Mesenchymal stem cell (in vitro differentiated cells and primary cell): ENCODE data around the gene SSC5D.

Experiments
- DNase-seq: peaks from one replicate; pipeline ENCODE4 v3.0.0-alpha.2; 2013
- H2AFZ ChIP-seq: one replicate; pipeline ENCODE4 v1.6.1; 2013; ENCODE audit warnings: low read depth, mild to moderate bottlenecking, control low read depth, inconsistent platforms, low read length, moderate library complexity
- H2AK5ac ChIP-seq: 2 replicates; pipeline ENCODE4 v1.6.1; 2013; ENCODE audit warnings: low read length, moderate library complexity, mild to moderate bottlenecking, inconsistent platforms; ENCODE audit not compliant: severe bottlenecking
- H2BK120ac ChIP-seq: one replicate; pipeline ENCODE4 v1.6.1; 2013; ENCODE audit warnings: low read depth, mild to moderate bottlenecking, inconsistent platforms, low read length, moderate library complexity
- H2BK12ac ChIP-seq, 2 experiments: one replicate each; pipeline ENCODE4 v1.6.1; 2013; ENCODE audit warnings: inconsistent platforms in 2 of 2, low read length in 2 of 2, mild to moderate bottlenecking in 2 of 2, moderate library complexity in 2 of 2, control low read depth in 1 of 2
- H2BK15ac ChIP-seq: one replicate; pipeline ENCODE4 v1.6.1; 2013; ENCODE audit warnings: mild to moderate bottlenecking, low read depth, inconsistent platforms; ENCODE audit not compliant: poor library complexity, severe bottlenecking
- H2BK5ac ChIP-seq: 2 replicates; pipeline ENCODE4 v1.6.1; 2013; ENCODE audit warnings: low read depth, mild to moderate bottlenecking, low read length, control low read depth, inconsistent platforms; ENCODE audit not compliant: poor library complexity, severe bottlenecking
- H3K14ac ChIP-seq, 2 experiments: one replicate each; pipeline ENCODE4 v1.6.1; 2013; ENCODE audit warnings: inconsistent platforms in 2 of 2, low read length in 2 of 2, control low read depth in 1 of 2, mild to moderate bottlenecking in 1 of 2, moderate library complexity in 1 of 2
- H3K18ac ChIP-seq, 2 experiments: one replicate each; pipeline ENCODE4 v1.6.1; 2013; ENCODE audit warnings: inconsistent platforms in 2 of 2, low read length in 2 of 2, control low read depth in 1 of 2, low read depth in 1 of 2, mild to moderate bottlenecking in 1 of 2
- H3K23ac ChIP-seq, 2 experiments: one replicate each; pipeline ENCODE4 v1.6.1; 2013; ENCODE audit warnings: inconsistent platforms in 2 of 2, low read length in 2 of 2, mild to moderate bottlenecking in 2 of 2, moderate library complexity in 2 of 2, control low read depth in 1 of 2
- H3K27ac ChIP-seq: 2 replicates; pipeline ENCODE4 v1.5.1; 2013; ENCODE audit warnings: mild to moderate bottlenecking, moderate library complexity, low read length, control low read depth, inconsistent platforms; ENCODE audit not compliant: poor library complexity, severe bottlenecking
- H3K27me3 ChIP-seq, 2 experiments: 2 replicates each; pipeline versions ENCODE4 v1.6.1 to v1.7.0; 2013; ENCODE audit warnings: low read length in 2 of 2, mild to moderate bottlenecking in 2 of 2, moderate library complexity in 2 of 2, control low read depth in 1 of 2, inconsistent platforms in 1 of 2; ENCODE audit not compliant: control insufficient read depth in 1 of 2, insufficient read depth in 1 of 2
- H3K36me3 ChIP-seq, 2 experiments: 2 replicates each; pipeline versions ENCODE4 v1.6.1 to v1.7.0; 2013; ENCODE audit warnings: low read length in 2 of 2, control low read depth in 1 of 2, inconsistent platforms in 1 of 2, low read depth in 1 of 2, mild to moderate bottlenecking in 1 of 2; ENCODE audit not compliant: insufficient read depth in 2 of 2, control insufficient read depth in 1 of 2
- H3K4ac ChIP-seq, 2 experiments: one replicate each; pipeline ENCODE4 v1.6.1; 2013; ENCODE audit warnings: inconsistent platforms in 2 of 2, low read length in 2 of 2, mild to moderate bottlenecking in 2 of 2, moderate library complexity in 2 of 2, control low read depth in 1 of 2, low read depth in 1 of 2
- H3K4me1 ChIP-seq: 2 replicates; pipeline ENCODE4 v1.6.1; 2013; ENCODE audit warnings: low read depth, low read length, control low read depth; ENCODE audit not compliant: control insufficient read depth, insufficient read depth
- H3K4me2 ChIP-seq: 2 replicates; pipeline ENCODE4 v1.6.1; 2013; ENCODE audit warnings: low read length, mild to moderate bottlenecking, inconsistent platforms; ENCODE audit not compliant: poor library complexity, severe bottlenecking
- H3K4me3 ChIP-seq, 2 experiments: 2 replicates each; pipeline versions ENCODE4 v1.5.1 to v1.7.0; 2013; ENCODE audit warnings: low read length in 2 of 2, mild to moderate bottlenecking in 2 of 2, control low read depth in 1 of 2, low read depth in 1 of 2; ENCODE audit not compliant: insufficient read depth in 1 of 2
- H3K79me1 ChIP-seq: replicated peaks from 2 replicates; pipeline ENCODE4 v1.6.1; 2013; ENCODE audit warnings: mild to moderate bottlenecking, control low read depth, low read length, inconsistent platforms; ENCODE audit not compliant: poor library complexity, severe bottlenecking
- H3K9ac ChIP-seq: 2 replicates; pipeline ENCODE4 v1.7.0; 2013; ENCODE audit warnings: mild to moderate bottlenecking, low read length, moderate library complexity
- H3K9me3 ChIP-seq: 2 replicates; pipeline ENCODE4 v1.7.0; 2013; ENCODE audit warnings: mild to moderate bottlenecking, low read length; ENCODE audit not compliant: control insufficient read depth
- H4K8ac ChIP-seq: one replicate; pipeline ENCODE4 v1.6.1; 2013; ENCODE audit warnings: inconsistent platforms, mild to moderate bottlenecking, low read length, moderate library complexity
- H4K91ac ChIP-seq: one replicate; pipeline ENCODE4 v1.6.1; 2013; ENCODE audit warnings: mild to moderate bottlenecking, low read length, inconsistent platforms
- WGBS: methylation state at CpG from one replicate; pipeline ENCODE4 v1.1.7; 2013; ENCODE audit warnings: mixed read lengths; 5-methylcytosine and 5-hydroxymethylcytosine counted together

Gene SSC5D

DNA sequence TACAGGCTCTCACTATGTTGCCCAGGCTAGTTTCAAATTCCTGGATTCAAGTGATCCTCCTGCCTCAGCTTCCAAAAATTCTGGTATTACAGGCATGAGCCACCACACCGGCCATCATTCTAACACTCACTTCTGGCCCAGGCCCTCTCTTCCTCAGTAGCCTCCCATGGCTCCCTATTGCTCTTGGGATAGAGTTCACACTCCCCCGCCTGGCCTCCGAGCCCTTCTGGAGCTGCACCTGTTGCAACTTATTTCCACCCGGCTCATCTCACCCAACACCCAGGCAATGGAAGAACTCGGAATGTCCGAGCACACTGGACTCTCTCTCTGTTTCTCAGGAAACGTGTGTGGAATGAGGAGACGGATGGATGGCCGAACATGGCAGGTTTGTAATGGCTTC is 66.1 kb downstream of the SSC5D start:
- H3K27ac ChIP-seq: no peak overlapping the region
- no peaks in the 10 kb centered on the region for H3K9me3 ChIP-seq
- no peak overlapping the region for H2BK5ac ChIP-seq
- H4K91ac ChIP-seq: no peak overlapping the region
- WGBS: 92% methylated on average over 9 of the region's 9 CpGs
- H3K23ac ChIP-seq: no peak overlapping the region
- H3K9ac ChIP-seq: no peak overlapping the region
- H3K36me3 ChIP-seq: no peaks in the 10 kb centered on the region
- no peaks in the 10 kb centered on the region for H3K79me1 ChIP-seq
- H3K4me3 ChIP-seq: no peak overlapping the region
- no peak overlapping the region for H3K4ac ChIP-seq
- H3K27me3 ChIP-seq: peaks cover 0 to 12% of the 10 kb centered on the region in 2 experiments
- no peak overlapping the region for H4K8ac ChIP-seq
- H2BK12ac ChIP-seq: no peak overlapping the region
- no peak overlapping the region for H3K14ac ChIP-seq
- no peak overlapping the region for H2AFZ ChIP-seq
- no peak for DNase-seq
- H2BK15ac ChIP-seq: no peak overlapping the region
- no peak overlapping the region for H3K18ac ChIP-seq
- H2AK5ac ChIP-seq: peak overlapping the region; percentile 35
- peaks cover 18% of the 10 kb centered on the region for H3K4me1 ChIP-seq
- H3K4me2 ChIP-seq: no peak overlapping the region
- H2BK120ac ChIP-seq: no peak overlapping the region

DNA sequence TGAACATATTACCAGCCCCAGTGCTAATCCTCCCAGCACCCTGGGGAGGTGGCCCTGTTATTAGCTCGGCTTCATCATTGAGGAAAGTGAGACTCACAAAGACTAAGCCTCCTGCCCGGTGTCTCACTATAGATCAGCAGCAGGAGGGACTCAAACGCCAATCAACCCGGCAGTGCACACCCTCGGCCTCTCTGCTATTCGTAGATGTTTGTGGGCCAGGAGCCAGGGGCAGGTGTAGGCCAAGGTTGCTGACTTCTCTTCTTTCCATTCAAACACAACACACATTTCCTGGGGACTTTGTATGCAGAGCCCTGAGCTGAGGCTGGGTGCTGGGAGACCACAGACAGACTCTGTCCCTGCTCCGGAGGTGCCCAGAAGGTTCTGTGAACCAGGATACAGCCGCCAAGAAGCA is 66.5 kb downstream of the SSC5D start:
- Histone ChIP-seq H2BK120ac (no peak overlapping the region), H3K27ac (no peak overlapping the region), H3K4me3 (no peak overlapping the region), H3K4me1 (peaks cover 16% of the 10 kb centered on the region), H3K4me2 (no peak overlapping the region), H3K9ac (no peak overlapping the region), H3K14ac (no peak overlapping the region), H3K79me1 (no peaks in the 10 kb centered on the region), H2AFZ (no peak overlapping the region), H3K4ac (no peak overlapping the region), H4K8ac (no peak overlapping the region), H3K9me3 (no peaks in the 10 kb centered on the region), H2BK12ac (no peak overlapping the region), H2BK5ac (no peak overlapping the region), H3K23ac (no peak overlapping the region), H3K36me3 (no peaks in the 10 kb centered on the region), H4K91ac (no peak overlapping the region), H2AK5ac (peak overlapping the region; percentile 83), H2BK15ac (no peak overlapping the region), H3K27me3 (peaks cover 0 to 16% of the 10 kb centered on the region in 2 experiments), H3K18ac (no peak overlapping the region)
- 88% methylated on average over 8 of the region's 8 CpGs for WGBS
- DNase-seq: no peak

DNA sequence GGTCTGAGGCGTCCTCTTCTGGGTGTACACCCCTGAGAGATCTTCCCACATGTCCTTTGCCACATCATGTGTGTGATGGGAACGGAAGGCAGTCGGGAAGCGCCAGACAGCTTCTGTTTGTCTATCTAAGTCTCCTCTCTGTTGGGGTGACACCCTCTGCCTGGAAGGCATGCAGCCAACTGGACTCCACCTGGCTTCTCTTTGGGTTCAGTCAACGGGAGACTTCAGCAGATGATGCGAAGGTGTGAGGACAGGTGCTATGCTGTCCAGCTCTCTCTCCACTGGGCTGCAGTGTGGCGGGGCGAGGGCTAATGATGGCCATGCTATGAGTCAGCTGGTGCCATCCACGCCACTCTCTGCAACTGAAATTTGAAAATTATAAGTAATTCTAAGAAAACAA is 71.4 kb downstream of the SSC5D start:
- H3K79me1 ChIP-seq: no peaks in the 10 kb centered on the region
- 83% methylated on average over 6 of the region's 9 CpGs for WGBS

DNA sequence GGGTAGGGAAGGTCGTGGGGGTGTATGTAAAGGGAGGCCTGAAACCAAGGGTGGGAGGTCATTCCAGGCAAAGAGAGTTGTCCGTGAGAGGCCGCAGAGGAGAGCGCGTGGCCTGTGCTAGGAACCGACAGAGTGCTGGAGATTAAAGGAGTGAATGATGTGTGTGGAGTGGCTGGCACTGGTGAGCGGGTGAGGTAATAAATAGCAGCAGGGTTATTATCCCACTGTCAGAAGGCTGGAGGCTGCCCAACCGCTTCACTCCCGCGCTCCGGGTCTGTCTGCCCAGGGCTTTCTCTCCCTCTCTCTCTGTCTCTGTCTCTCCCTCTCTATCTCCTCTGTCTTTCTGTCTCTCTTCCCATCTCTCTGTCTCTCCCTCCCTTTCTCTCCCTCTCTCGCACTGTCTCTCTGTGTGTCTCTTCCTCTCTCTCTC is 75.0 kb downstream of the SSC5D start:
- H2AFZ ChIP-seq: no peak overlapping the region
- H3K4ac ChIP-seq: no peak overlapping the region
- 59% methylated on average over 12 of the region's 12 CpGs for WGBS
- H3K23ac ChIP-seq: no peak overlapping the region
- H3K4me2 ChIP-seq: no peak overlapping the region
- H4K8ac ChIP-seq: peak overlapping the region; percentile 60
- H3K27me3 ChIP-seq: peaks cover 3 to 26% of the 10 kb centered on the region in 2 experiments
- peaks cover 7% of the 10 kb centered on the region for H3K9me3 ChIP-seq
- H3K36me3 ChIP-seq: peaks cover 0 to 3% of the 10 kb centered on the region in 2 experiments
- H2BK5ac ChIP-seq: no peak overlapping the region
- no peak overlapping the region for H3K27ac ChIP-seq
- peak overlapping the region; percentile 38 for H2AK5ac ChIP-seq
- peak overlapping the region; percentile 49 for H2BK120ac ChIP-seq
- H3K18ac ChIP-seq: no peak overlapping the region
- no peak overlapping the region for H2BK15ac ChIP-seq
- no peak overlapping the region for H3K14ac ChIP-seq
- H3K9ac ChIP-seq: no peak overlapping the region
- H3K4me3 ChIP-seq: peak overlapping the region in 1 of 2 experiments; percentile 36
- no peak overlapping the region for H2BK12ac ChIP-seq
- H3K79me1 ChIP-seq: no peaks in the 10 kb centered on the region
- H4K91ac ChIP-seq: no peak overlapping the region
- H3K4me1 ChIP-seq: peaks cover 3% of the 10 kb centered on the region
- DNase-seq: no peak

More for the DNA sequence above, 71.4 kb downstream of the SSC5D start:
- Histone ChIP-seq H2AFZ (no peak overlapping the region), H3K23ac (no peak overlapping the region), H2BK15ac (no peak overlapping the region), H2BK12ac (no peak overlapping the region), H3K14ac (no peak overlapping the region), H4K8ac (no peak overlapping the region), H3K27ac (no peak overlapping the region), H3K18ac (no peak overlapping the region), H3K4me1 (peaks cover 3% of the 10 kb centered on the region), H3K36me3 (peaks cover 0 to 3% of the 10 kb centered on the region in 2 experiments), H3K4ac (no peak overlapping the region), H4K91ac (no peak overlapping the region), H2BK5ac (no peak overlapping the region), H3K4me2 (no peak overlapping the region), H2AK5ac (no peak overlapping the region), H3K27me3 (peaks cover 3 to 22% of the 10 kb centered on the region in 2 experiments), H3K4me3 (no peak overlapping the region), H3K9me3 (peaks cover 3% of the 10 kb centered on the region), H3K9ac (no peak overlapping the region), H2BK120ac (no peak overlapping the region)
- DNase-seq: no peak
